Measurements from ENCODE around the gene PTPRD.

DNA sequence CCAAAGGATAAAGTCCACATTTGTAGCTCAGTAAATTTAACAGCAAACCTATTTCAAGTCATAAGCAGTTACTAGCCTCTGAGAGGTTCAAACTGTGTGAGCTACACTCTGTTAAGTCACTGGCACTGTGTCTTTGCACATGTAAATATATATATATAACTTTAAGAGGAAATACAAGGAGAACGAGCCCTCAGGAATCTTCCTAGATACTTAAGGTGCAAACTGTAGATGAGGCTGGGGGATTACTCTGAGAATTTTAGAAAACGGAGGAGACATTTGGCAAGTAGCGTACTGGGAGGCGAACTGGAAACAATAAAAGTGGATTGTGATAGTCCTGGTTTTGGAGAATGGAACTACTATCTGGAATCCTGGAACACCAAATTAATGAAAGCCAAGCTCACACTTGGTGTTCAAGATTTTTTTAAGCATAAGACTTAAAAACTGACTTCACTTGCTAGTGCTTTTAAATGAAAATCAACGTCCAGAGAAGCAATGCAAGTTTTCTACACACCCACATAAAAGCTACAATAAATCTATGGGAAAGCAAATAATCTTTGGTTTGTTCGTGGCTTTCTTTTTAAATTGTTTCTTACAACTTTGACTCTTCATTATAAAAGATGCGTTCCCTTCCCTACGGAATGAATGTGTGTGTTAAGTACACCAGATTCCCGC lies 1756.3 kb downstream of the PTPRD start:
- TF ChIP-seq POLR2A (IDR thresholded peaks at IDR 0.05), result no peak
- TF ChIP-seq, protein P1, sequence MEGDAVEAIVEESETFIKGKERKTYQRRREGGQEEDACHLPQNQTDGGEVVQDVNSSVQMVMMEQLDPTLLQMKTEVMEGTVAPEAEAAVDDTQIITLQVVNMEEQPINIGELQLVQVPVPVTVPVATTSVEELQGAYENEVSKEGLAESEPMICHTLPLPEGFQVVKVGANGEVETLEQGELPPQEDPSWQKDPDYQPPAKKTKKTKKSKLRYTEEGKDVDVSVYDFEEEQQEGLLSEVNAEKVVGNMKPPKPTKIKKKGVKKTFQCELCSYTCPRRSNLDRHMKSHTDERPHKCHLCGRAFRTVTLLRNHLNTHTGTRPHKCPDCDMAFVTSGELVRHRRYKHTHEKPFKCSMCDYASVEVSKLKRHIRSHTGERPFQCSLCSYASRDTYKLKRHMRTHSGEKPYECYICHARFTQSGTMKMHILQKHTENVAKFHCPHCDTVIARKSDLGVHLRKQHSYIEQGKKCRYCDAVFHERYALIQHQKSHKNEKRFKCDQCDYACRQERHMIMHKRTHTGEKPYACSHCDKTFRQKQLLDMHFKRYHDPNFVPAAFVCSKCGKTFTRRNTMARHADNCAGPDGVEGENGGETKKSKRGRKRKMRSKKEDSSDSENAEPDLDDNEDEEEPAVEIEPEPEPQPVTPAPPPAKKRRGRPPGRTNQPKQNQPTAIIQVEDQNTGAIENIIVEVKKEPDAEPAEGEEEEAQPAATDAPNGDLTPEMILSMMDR (IDR thresholded peaks at IDR 0.05), result no peak

Measured in thyroid gland (tissue), 4 donors.